Uterus (tissue), 2 donors: ENCODE data around the gene GBX1.

Source experiments
- CTCF ChIP-seq, 4 experiments: fragments of 200-600 bp in 2 of 4; fragments of 450-650 bp in 2 of 4; sonication (generic) in 2 of 4; IDR thresholded peaks; one replicate each; pipeline ENCODE4 v1.5.1; 2016 to 2019; ENCODE audit warnings: antibody characterized with exemption in 4 of 4, mild to moderate bottlenecking in 2 of 4, moderate library complexity in 1 of 4
- POLR2A ChIP-seq, 2 donors: fragments of 450-650 bp; IDR thresholded peaks; one replicate each; pipeline ENCODE4 v1.6.1; 2016; ENCODE audit warnings: antibody characterized with exemption in 2 of 2, mild to moderate bottlenecking in 1 of 2, moderate library complexity in 1 of 2

GRCh38 chr7:151143261-151144015 is 24.1 kb downstream of the GBX1 start:
- TF ChIP-seq CTCF (IDR thresholded peaks at IDR 0.05), result no peak
- no peak for TF ChIP-seq POLR2A (IDR thresholded peaks at IDR 0.05)
